ENCODE measurements around the gene NDST1. TPM values are rescaled to one million over a fixed set of nuclear protein-coding genes. Genes with fewer than 3 reads are reported as not detected.

The NDST1 gene
- total RNA-seq, 1 donor from 2014 or later = 54.3 TPM

GRCh38 chr5:150489360-150490295 is 18.3 kb upstream of the NDST1 start:
- DNase-seq (ENCODE audit: low spot score) = no peak

- DNase-seq (ENCODE audit: low spot score) = no peak
These were observed 17.6 kb upstream of the NDST1 start for GRCh38 chr5:150490296-150490669.

GRCh38 chr5:150490754-150491153 is 17.2 kb upstream of the NDST1 start:
- no peak for DNase-seq (ENCODE audit: low spot score)

- DNase-seq (ENCODE audit: low spot score) = no peak
These were observed 16.1 kb upstream of the NDST1 start for GRCh38 chr5:150491876-150492275.

GRCh38 chr5:150492621-150493020 is 15.3 kb upstream of the NDST1 start:
- DNase-seq (ENCODE audit: low spot score) = peak; percentile 78

- DNase-seq (ENCODE audit: low spot score) = no peak
These were observed 11.8 kb upstream of the NDST1 start for GRCh38 chr5:150496098-150496497.

- DNase-seq (ENCODE audit: low spot score) = no peak
These were observed 11.4 kb upstream of the NDST1 start for GRCh38 chr5:150496534-150496933.

GRCh38 chr5:150497274-150497988 is 10.5 kb upstream of the NDST1 start:
- peak; percentile 69 for DNase-seq (ENCODE audit: low spot score)

GRCh38 chr5:150497989-150498317 is 10.0 kb upstream of the NDST1 start:
- no peak for DNase-seq (ENCODE audit: low spot score)

GRCh38 chr5:150498501-150498900 is 9.4 kb upstream of the NDST1 start:
- DNase-seq (ENCODE audit: low spot score) = no peak

GRCh38 chr5:150498971-150499370 is 9.0 kb upstream of the NDST1 start:
- DNase-seq (ENCODE audit: low spot score) = no peak

GRCh38 chr5:150499437-150499956 is 8.4 kb upstream of the NDST1 start:
- no peak for DNase-seq (ENCODE audit: low spot score)

- no peak for DNase-seq (ENCODE audit: low spot score)
These were observed 7.5 kb upstream of the NDST1 start for GRCh38 chr5:150500328-150500841.

- no peak for DNase-seq (ENCODE audit: low spot score)
These were observed 7.0 kb upstream of the NDST1 start for GRCh38 chr5:150500905-150501304.

GRCh38 chr5:150502106-150502505 is 5.8 kb upstream of the NDST1 start:
- no peak for DNase-seq (ENCODE audit: low spot score)

GRCh38 chr5:150502847-150503246 is 5.1 kb upstream of the NDST1 start:
- no peak for DNase-seq (ENCODE audit: low spot score)

GRCh38 chr5:150503386-150503785 is 4.5 kb upstream of the NDST1 start:
- no peak for DNase-seq (ENCODE audit: low spot score)

- DNase-seq (ENCODE audit: low spot score) = no peak
These were observed 3.8 kb upstream of the NDST1 start for GRCh38 chr5:150503977-150504620.

GRCh38 chr5:150505041-150505511 is 2.9 kb upstream of the NDST1 start:
- no peak for DNase-seq (ENCODE audit: low spot score)

- DNase-seq (ENCODE audit: low spot score) = no peak
These were observed 2.1 kb upstream of the NDST1 start for GRCh38 chr5:150505816-150506215.

- DNase-seq (ENCODE audit: low spot score) = no peak
These were observed 1.1 kb upstream of the NDST1 start for GRCh38 chr5:150506571-150507473.
